OCI-LY3 (cell line): Measurements from ENCODE around the gene DGKG.
A peak's percentile ranks its signal among the peaks of the same experiment; 100 is the strongest.

ENCODE experiments used
- H2AFZ ChIP-seq: fragments of 200-600, 300-600 bp; shearing (Covaris generic); 2 replicates; pipeline ENCODE4 v1.6.0; 2014; ENCODE audit warnings: antibody characterized with exemption, low read depth, low read length
- H3K27ac ChIP-seq: fragments of 200-600, 300-600 bp; sonication (generic); 2 replicates; pipeline ENCODE4 v1.5.1; 2014; ENCODE audit warnings: mild to moderate bottlenecking, low read length, moderate library complexity, mixed read lengths
- H3K27me3 ChIP-seq: fragments of 200-600, 300-600 bp; sonication (generic); 2 replicates; pipeline ENCODE4 v1.6.1; 2014; ENCODE audit warnings: low read depth, low read length, mixed read lengths
- H3K36me3 ChIP-seq: fragments of 200-600, 300-600 bp; sonication (generic); replicated peaks from 2 replicates; pipeline ENCODE3; 2014; ENCODE audit warnings: low read depth, low read length, mixed read lengths
- H3K4me1 ChIP-seq: fragments of 300-600, 200-600 bp; sonication (generic); 2 replicates; pipeline ENCODE4 v1.6.1; 2014; ENCODE audit warnings: low read length, mixed read lengths
- H3K4me2 ChIP-seq: fragments of 200-600, 300-600 bp; sonication (generic); 2 replicates; pipeline ENCODE4 v1.6.1; 2014; ENCODE audit warnings: low read length, mixed read lengths
- H3K4me3 ChIP-seq: fragments of 300-600, 200-600 bp; sonication (generic); 2 replicates; pipeline ENCODE4 v1.5.1; 2014; ENCODE audit warnings: antibody characterized with exemption, mild to moderate bottlenecking, low read length, moderate library complexity
- H3K79me2 ChIP-seq: fragments of 300-600, 200-600 bp; shearing (Covaris generic); 2 replicates; pipeline ENCODE4 v1.6.1; 2014; ENCODE audit warnings: mild to moderate bottlenecking, low read length, mixed read lengths
- H3K9ac ChIP-seq: fragments of 300-600, 200-600 bp; shearing (Covaris generic); 2 replicates; pipeline ENCODE4 v1.6.0; 2014; ENCODE audit warnings: mild to moderate bottlenecking, low read length, moderate library complexity
- H3K9me3 ChIP-seq: fragments of 200-600, 300-600 bp; shearing (Covaris generic); 2 replicates; pipeline ENCODE4 v1.6.1; 2014; ENCODE audit warnings: low read length, mixed read lengths; ENCODE audit not compliant: insufficient read depth
- H4K20me1 ChIP-seq: fragments of 200-600, 300-600 bp; sonication (generic); 2 replicates; pipeline ENCODE4 v1.6.1; 2016; ENCODE audit warnings: low read length, mixed read lengths; ENCODE audit not compliant: insufficient read depth
- CTCF ChIP-seq: fragments of 200-600, 300-600 bp; sonication (generic); IDR thresholded peaks from 2 replicates; pipeline ENCODE4 v1.5.1; 2014; ENCODE audit warnings: antibody characterized with exemption, low read length, low read depth
- EZH2phosphoT487 ChIP-seq: fragments of 200-600 bp; shearing (Covaris generic); IDR thresholded peaks from 2 replicates; pipeline ENCODE4 v1.6.1; 2018; ENCODE audit warnings: antibody characterized with exemption, mixed run types, low read depth

Gene DGKG

GRCh38 chr3:186361762-186362536 lies at the start of gene DGKG:
TSS of gene DGKG (minus strand) at chr3:186362234. CDS start at chr3:186320459, 41,775 bp downstream.
- peak within 1 kb of the TSS; percentile 82 for H3K4me3 ChIP-seq
- no peaks in the 10 kb centered on the region for H3K9me3 ChIP-seq
- H2AFZ ChIP-seq, result peak within 1 kb of the TSS; percentile 63
- H3K27ac ChIP-seq, result no peak within 1 kb of the TSS
- H3K27me3 ChIP-seq, result peaks cover 45% of the 10 kb centered on the region
- H3K4me2 ChIP-seq, result peak within 1 kb of the TSS; percentile 99
- peak within 1 kb of the TSS; percentile 83 for H3K9ac ChIP-seq
- H4K20me1 ChIP-seq, result no peaks in the 10 kb centered on the region
- H3K36me3 ChIP-seq, result no peaks in the 10 kb centered on the region
- H3K79me2 ChIP-seq, result no peaks in the 10 kb centered on the region; the same call in 1 of the 2 replicates
- peaks cover 31% of the 10 kb centered on the region for H3K4me1 ChIP-seq
- TF ChIP-seq CTCF (no peak), EZH2phosphoT487 (no peak)

- Histone ChIP-seq H3K27me3 (peaks cover 35% of the 10 kb centered on the region), H3K9me3 (no peaks in the 10 kb centered on the region), H3K79me2 (no peaks in the 10 kb centered on the region), H3K36me3 (no peaks in the 10 kb centered on the region), H3K4me1 (peaks cover 29% of the 10 kb centered on the region), H4K20me1 (no peaks in the 10 kb centered on the region), H2AFZ (no peak overlapping the region), H3K9ac (no peak overlapping the region), H3K27ac (no peak overlapping the region), H3K4me3 (no peak overlapping the region), H3K4me2 (no peak overlapping the region)
- TF ChIP-seq EZH2phosphoT487 (no peak), CTCF (no peak)
These were observed 49.1 kb upstream of the DGKG start for GRCh38 chr3:186411089-186411488.

GRCh38 chr3:186406669-186407635 lies 44.9 kb upstream of the DGKG start:
- Histone ChIP-seq H3K4me2 (no peak overlapping the region), H3K9ac (no peak overlapping the region), H3K27ac (no peak overlapping the region), H3K4me3 (no peak overlapping the region), H3K27me3 (peaks cover 22% of the 10 kb centered on the region), H3K36me3 (no peaks in the 10 kb centered on the region), H2AFZ (no peak overlapping the region), H4K20me1 (no peaks in the 10 kb centered on the region), H3K9me3 (no peaks in the 10 kb centered on the region), H3K79me2 (no peaks in the 10 kb centered on the region), H3K4me1 (peaks cover 7% of the 10 kb centered on the region)
- TF ChIP-seq CTCF (no peak), EZH2phosphoT487 (no peak)

GRCh38 chr3:186401556-186401955 lies 39.5 kb upstream of the DGKG start:
- Histone ChIP-seq H3K36me3 (no peaks in the 10 kb centered on the region), H2AFZ (no peak overlapping the region), H3K4me1 (no peaks in the 10 kb centered on the region), H3K4me2 (no peak overlapping the region), H3K9me3 (0 out of 2 replicates have a peak, but pooled peaks cover 3% of the 10 kb centered on the region), H3K9ac (no peak overlapping the region), H3K4me3 (no peak overlapping the region), H3K27me3 (no peaks in the 10 kb centered on the region), H3K79me2 (no peaks in the 10 kb centered on the region), H3K27ac (no peak overlapping the region), H4K20me1 (no peaks in the 10 kb centered on the region)
- TF ChIP-seq CTCF (no peak), EZH2phosphoT487 (no peak)
